SIG-M5 treated with dmso at 0.1 percent for 504 hours (cell line): ENCODE results near the gene LAMA3.
"Not testable (repeated sequence)": the region's sequence is repeated elsewhere in the genome, so short reads cannot be mapped to it uniquely, and the experiment has no call there.

Experiments
- DNase-seq: peaks from one replicate; lab custom pipeline; 2025; ENCODE audit not compliant: unreplicated experiment; lab: John Stamatoyannopoulos, UW

LAMA3 gene

GRCh38 chr18:23704806-23705205, 15.6 kb downstream of the LAMA3 start:
- no peak for DNase-seq

GRCh38 chr18:23706971-23707640, 17.9 kb downstream of the LAMA3 start:
- no peak for DNase-seq

GRCh38 chr18:23710068-23710527, 20.8 kb downstream of the LAMA3 start:
- DNase-seq: no peak

GRCh38 chr18:23710946-23711345, 21.7 kb downstream of the LAMA3 start:
- DNase-seq: no peak

- DNase-seq: no peak
Measured at GRCh38 chr18:23711426-23711825, 22.2 kb downstream of the LAMA3 start.

- DNase-seq: no peak
Measured at GRCh38 chr18:23712445-23712844, 23.2 kb downstream of the LAMA3 start.

GRCh38 chr18:23714576-23714975, 25.3 kb downstream of the LAMA3 start:
- DNase-seq: peak; percentile 14

GRCh38 chr18:23716079-23716478, 26.8 kb downstream of the LAMA3 start:
- DNase-seq: not testable (repeated sequence)

- DNase-seq: no peak
Measured at GRCh38 chr18:23716516-23716915, 27.3 kb downstream of the LAMA3 start.

- DNase-seq: no peak
Measured at GRCh38 chr18:23716966-23717365, 27.7 kb downstream of the LAMA3 start.

- no peak for DNase-seq
Measured at GRCh38 chr18:23718243-23718720, 29.0 kb downstream of the LAMA3 start.

- DNase-seq: no peak
Measured at GRCh38 chr18:23718731-23719130, 29.5 kb downstream of the LAMA3 start.

GRCh38 chr18:23719634-23720201, 30.5 kb downstream of the LAMA3 start:
- DNase-seq: no peak

- DNase-seq: no peak
Measured at GRCh38 chr18:23721696-23722480, 32.6 kb downstream of the LAMA3 start.

GRCh38 chr18:23722646-23723045, 33.4 kb downstream of the LAMA3 start:
- no peak for DNase-seq

- DNase-seq: no peak
Measured at GRCh38 chr18:23723121-23723520, 33.9 kb downstream of the LAMA3 start.

GRCh38 chr18:23724681-23725080, 35.4 kb downstream of the LAMA3 start:
- no peak for DNase-seq

GRCh38 chr18:23725351-23725750, 36.1 kb downstream of the LAMA3 start:
- DNase-seq: no peak

GRCh38 chr18:23725827-23726661, 36.8 kb downstream of the LAMA3 start:
- no peak for DNase-seq

GRCh38 chr18:23727707-23728493, 38.6 kb downstream of the LAMA3 start:
- DNase-seq: no peak
